Dedifferentiated amniotic fluid mesenchymal stem cell (primary cell): ENCODE data around the gene GOLGA8B.
A peak's percentile ranks its signal among the peaks of the same experiment; 100 is the strongest.
"Not testable (repeated sequence)": the region's sequence is repeated elsewhere in the genome, so short reads cannot be mapped to it uniquely, and the experiment has no call there.

Experiments used
- DNase-seq: peaks from one replicate; pipeline ENCODE4 v3.0.0-alpha.2; 2016; ENCODE audit errors: extremely low spot score

GOLGA8B gene

GRCh38 chr15:34597316-34597715 is 13.9 kb upstream of the GOLGA8B start:
- DNase-seq = no peak

GRCh38 chr15:34594361-34594760 is 10.9 kb upstream of the GOLGA8B start:
- DNase-seq = no peak

DNA sequence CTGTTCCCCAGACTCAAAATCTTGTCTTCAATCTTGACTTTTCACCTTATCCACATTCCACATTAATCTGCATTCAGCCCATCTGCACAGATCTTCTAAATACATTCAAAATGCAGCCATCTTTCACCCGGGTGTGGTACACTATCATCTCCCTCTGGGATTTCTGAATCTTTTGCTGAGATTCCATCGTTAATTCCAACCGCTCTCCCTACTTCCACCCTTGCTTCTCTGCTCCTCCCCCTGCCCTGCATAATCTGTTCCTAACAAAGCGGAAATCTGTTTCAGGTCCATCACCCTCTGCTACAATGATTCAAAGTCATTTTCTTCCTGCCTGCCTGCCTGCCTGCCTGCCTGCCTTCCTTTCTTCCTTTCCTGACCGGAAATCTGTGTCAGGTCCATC is 7.9 kb upstream of the GOLGA8B start:
- no peak for DNase-seq

DNA sequence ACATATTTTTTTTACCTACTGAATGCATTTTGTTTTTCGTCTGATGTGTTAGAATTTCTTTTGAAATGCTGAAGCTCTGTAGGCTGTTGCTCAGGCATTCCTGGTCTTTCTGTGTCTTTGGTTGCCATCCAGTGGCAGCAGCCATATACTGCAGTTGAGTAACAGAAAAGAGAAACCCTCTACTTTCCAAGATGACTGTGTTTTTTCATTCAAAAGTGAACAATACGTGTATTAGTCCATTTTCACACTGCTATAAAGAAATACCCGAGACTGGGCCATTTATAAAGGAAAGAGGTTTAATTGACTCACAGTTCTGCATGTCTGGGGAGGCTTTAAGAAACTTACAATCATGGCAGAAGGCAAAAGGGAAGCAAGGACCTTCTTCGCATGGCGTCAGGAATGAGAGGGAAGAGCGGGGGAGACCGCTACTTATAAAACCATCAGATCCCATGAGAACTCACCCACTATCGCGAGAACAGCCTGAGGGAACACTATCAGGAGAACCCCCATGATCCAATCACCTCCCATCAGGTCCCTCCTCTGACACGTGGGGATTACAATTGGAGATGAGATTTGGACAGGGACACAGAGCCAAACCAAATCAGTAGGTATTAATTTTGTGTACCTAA is 4.7 kb upstream of the GOLGA8B start:
- DNase-seq = peak; percentile 85

DNA sequence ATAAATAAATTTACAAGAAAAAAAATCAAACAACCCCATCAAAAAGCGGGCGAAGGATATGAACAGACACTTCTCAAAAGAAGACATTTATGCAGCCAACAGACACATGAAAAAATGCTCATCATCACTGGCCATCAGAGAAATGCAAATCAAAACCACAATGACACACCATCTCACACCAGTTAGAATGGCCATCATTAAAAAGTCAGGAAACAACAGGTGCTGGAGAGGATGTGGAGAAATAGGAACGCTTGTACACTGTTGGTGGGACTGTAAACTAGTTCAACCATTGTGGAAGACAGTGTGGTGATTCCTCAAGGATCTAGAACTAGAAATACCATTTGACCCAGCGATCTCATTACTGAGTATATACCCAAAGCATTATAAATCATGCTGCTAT is 2.5 kb upstream of the GOLGA8B start:
- not testable (repeated sequence) for DNase-seq

DNA sequence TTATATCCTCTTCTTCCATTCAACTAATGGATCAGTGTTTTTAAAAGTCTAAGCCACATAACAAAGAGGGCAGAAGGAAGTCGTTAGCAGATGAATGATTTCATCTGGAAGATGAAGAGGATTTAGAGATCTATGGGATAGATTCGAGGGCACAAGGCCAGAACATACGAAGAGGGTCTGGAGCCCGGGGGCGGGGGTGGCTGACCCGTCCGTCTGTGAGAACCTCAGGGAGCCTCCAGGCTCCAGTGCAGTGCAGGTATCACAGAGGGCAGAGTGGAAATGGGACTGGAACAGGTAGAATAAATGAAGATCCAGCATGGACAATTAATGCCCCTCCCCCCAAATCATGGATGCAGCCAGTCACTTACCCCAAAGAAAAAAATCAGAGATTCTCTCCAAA is 1.5 kb upstream of the GOLGA8B start:
- no peak for DNase-seq

DNA sequence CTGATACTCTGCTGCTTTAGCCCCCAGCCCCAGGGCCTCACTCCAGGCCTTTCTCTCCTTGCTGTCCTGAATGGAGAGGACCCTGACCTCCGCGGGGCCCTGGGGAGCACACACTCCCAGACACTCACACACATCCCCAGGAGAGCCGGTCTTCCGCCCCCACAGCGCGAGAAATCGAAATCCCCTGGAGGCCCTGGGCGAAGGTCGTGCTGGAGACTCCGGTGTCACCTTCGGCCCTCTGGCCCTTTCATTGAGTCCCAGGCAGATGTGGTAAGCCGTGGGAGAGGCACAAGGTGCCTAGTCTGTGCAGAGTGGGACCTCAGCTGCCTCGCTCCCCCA is 848 bp upstream of the GOLGA8B start:
- DNase-seq = no peak

- no peak for DNase-seq
Measured at GRCh38 chr15:34582461-34583371, 735 bp downstream of the GOLGA8B start.

- DNase-seq = not testable (repeated sequence)
Measured at GRCh38 chr15:34581687-34582460, 1.6 kb downstream of the GOLGA8B start.

DNA sequence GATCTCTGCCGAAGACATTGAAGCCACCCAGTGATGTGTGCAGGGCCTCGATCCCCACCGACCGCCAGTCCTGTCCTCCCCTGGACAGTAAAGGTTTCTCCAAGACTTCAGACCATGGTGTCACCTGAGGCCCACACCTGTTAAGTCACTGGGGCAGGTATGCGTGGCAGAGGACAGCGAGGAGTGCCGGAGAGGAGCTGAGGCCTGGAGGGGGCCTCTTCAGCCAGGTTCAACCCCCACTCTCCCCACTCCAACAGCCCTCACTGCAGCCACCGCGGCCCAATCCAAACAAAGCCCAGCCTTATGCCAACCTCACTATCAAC is 2.4 kb downstream of the GOLGA8B start:
- DNase-seq = no peak

GRCh38 chr15:34580251-34581042 is 3.0 kb downstream of the GOLGA8B start:
- not testable (repeated sequence) for DNase-seq

DNA sequence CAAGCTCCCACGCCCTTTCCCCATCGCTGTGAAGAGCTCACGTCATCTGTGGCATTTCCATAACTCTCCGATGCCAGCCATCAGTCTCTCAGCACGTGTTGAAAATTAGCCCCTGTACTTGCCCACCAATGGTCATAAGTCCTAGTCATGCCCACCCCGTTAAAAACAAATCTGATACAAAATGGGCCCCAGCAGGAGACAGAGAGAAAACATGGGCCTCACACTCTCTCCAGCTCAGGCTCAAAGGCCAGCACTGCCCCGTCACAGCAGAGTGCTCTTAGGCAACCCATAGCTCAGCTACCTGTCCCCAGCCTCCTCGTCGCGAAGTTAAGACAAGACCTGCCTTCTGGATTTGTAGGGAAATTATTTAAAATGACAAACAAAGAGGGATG is 5.2 kb downstream of the GOLGA8B start:
- no peak for DNase-seq

- DNase-seq = not testable (repeated sequence)
Measured at GRCh38 chr15:34577658-34578282, 5.7 kb downstream of the GOLGA8B start.

- not testable (repeated sequence) for DNase-seq
Measured at GRCh38 chr15:34575035-34575434, 8.4 kb downstream of the GOLGA8B start.

DNA sequence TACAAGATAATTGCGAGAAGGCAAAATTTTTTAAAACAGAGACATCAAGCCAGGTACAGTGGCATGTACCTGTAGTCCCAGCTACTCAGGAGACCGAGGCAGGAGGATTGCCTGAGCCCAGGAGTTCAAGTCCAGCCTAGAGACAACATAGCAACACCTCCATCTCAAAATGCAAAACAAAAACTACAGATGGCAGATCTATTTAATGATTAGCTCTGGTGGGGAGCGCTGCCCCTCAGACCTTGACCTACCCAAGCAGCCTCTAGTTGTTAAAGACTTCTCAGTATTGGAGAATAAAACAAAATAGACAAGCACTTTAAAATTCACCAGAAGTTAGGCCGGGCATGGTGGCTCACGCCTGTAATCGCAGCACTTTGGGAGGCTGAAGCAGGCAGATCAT is 10.5 kb downstream of the GOLGA8B start:
- DNase-seq = not testable (repeated sequence)

GRCh38 chr15:34572019-34572641 is 11.3 kb downstream of the GOLGA8B start:
- not testable (repeated sequence) for DNase-seq

- DNase-seq = not testable (repeated sequence)
Measured at GRCh38 chr15:34569670-34570396, 13.6 kb downstream of the GOLGA8B start.

GRCh38 chr15:34567174-34567573 is 16.3 kb downstream of the GOLGA8B start:
- not testable (repeated sequence) for DNase-seq

DNA sequence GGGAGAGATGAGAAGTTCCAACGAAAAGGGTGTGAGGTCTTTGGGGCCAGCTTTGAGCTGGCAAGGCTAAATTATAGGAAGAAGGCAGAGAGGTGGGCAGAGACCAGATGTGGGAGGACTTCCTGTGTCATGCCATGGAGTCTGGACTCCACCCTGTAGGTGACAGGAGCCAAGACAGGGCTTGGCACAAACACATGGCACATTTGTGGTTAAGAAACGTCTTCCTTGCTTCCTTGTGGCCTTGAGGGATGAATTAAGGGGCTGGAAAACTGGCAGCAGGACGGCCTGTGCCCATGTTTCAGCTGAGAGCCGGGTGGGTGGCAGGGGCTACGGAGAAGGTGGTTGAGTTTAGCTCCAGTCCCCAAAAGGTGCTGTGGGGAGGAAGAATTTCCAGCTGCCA is 18.7 kb downstream of the GOLGA8B start:
- DNase-seq = not testable (repeated sequence)

GRCh38 chr15:34560814-34561213 is 22.6 kb downstream of the GOLGA8B start:
- not testable (repeated sequence) for DNase-seq
